Fibroblast of lung (primary cell): ENCODE results near the gene MYO1H. TPM values are rescaled to one million over a fixed set of nuclear protein-coding genes. Genes with fewer than 3 reads are reported as not detected.

ENCODE experiments used
- DNase-seq, 2 donors: peaks; one replicate each; pipeline versions ENCODE4 v3.0.0 to v3.0.0-alpha.2; 2010; ENCODE audit warnings: low read depth in 2 of 2
- H2AFZ ChIP-seq: 2 replicates; pipeline ENCODE4 v1.5.1; 2012; ENCODE audit warnings: low read length, control low read depth, inconsistent platforms
- H3K27ac ChIP-seq: 2 replicates; pipeline ENCODE4 v1.5.1; 2011; ENCODE audit warnings: low read length, control low read depth; ENCODE audit not compliant: insufficient read depth
- H3K27me3 ChIP-seq: 2 replicates; pipeline ENCODE4 v1.5.1; 2011; ENCODE audit warnings: mild to moderate bottlenecking, low read length; ENCODE audit not compliant: control insufficient read depth, insufficient read depth
- H3K36me3 ChIP-seq: 2 replicates; pipeline ENCODE4 v1.5.1; 2011; ENCODE audit warnings: low read length; ENCODE audit not compliant: control insufficient read depth, insufficient read depth
- H3K4me1 ChIP-seq: 2 replicates; pipeline ENCODE4 v1.5.1; 2011; ENCODE audit warnings: low read length; ENCODE audit not compliant: control insufficient read depth, insufficient read depth; ENCODE audit errors: extremely low read depth
- H3K4me2 ChIP-seq: 2 replicates; pipeline ENCODE4 v1.5.1; 2011; ENCODE audit warnings: low read length, control low read depth; ENCODE audit not compliant: insufficient read depth; ENCODE audit errors: extremely low read depth
- H3K4me3 ChIP-seq, 4 experiments: fragments of 200-600 bp in 1 of 4; sonication (generic) in 1 of 4; replicated peaks in 1 of 4; 2 replicates each; pipeline ENCODE4 v1.5.1; 2011 to 2016; ENCODE audit warnings: low read length in 4 of 4, low read depth in 3 of 4, mild to moderate bottlenecking in 3 of 4, control low read depth in 2 of 4, inconsistent platforms in 1 of 4, mixed read lengths in 1 of 4; ENCODE audit not compliant: insufficient read depth in 1 of 4; ENCODE audit errors: control extremely low read depth in 1 of 4
- H3K79me2 ChIP-seq: 2 replicates; pipeline ENCODE4 v1.5.1; 2012; ENCODE audit warnings: mild to moderate bottlenecking, low read length, inconsistent platforms; ENCODE audit not compliant: control insufficient read depth, insufficient read depth
- H3K9ac ChIP-seq: 2 replicates; pipeline ENCODE4 v1.5.1; 2011; ENCODE audit warnings: mild to moderate bottlenecking, low read length, control low read depth; ENCODE audit not compliant: insufficient read depth
- H3K9me3 ChIP-seq: 2 replicates; pipeline ENCODE4 v1.5.1; 2012; ENCODE audit warnings: low read depth, low read length; ENCODE audit not compliant: control insufficient read depth, insufficient read depth
- H4K20me1 ChIP-seq: 2 replicates; pipeline ENCODE4 v1.5.1; 2011; ENCODE audit warnings: low read length; ENCODE audit not compliant: control insufficient read depth, insufficient read depth; ENCODE audit errors: extremely low read depth
- CTCF ChIP-seq, 2 donors: IDR thresholded peaks in 1 of 2; conservative IDR thresholded peaks in 1 of 2; 1 replicate in 1 of 2; 2 replicates in 1 of 2; pipeline ENCODE4 v1.5.1; 2011 to 2012; ENCODE audit warnings: low read length in 2 of 2, control low read depth in 1 of 2, inconsistent platforms in 1 of 2, low read depth in 1 of 2, mild to moderate bottlenecking in 1 of 2
- EZH2 ChIP-seq: IDR thresholded peaks from 2 replicates; pipeline ENCODE4 v1.5.1; 2012; ENCODE audit warnings: low read length, control low read depth, mild to moderate bottlenecking; ENCODE audit errors: missing control alignments
- polyA plus RNA-seq, 2 donors: library from polyadenylated mRNA; depleted of rRNA in 1 of 2; stranded (reverse) in 1 of 2; unstranded in 1 of 2; fragments of >200 nt; gene quantifications; 2 replicates each; pipeline ENCODE4 v1.2.1, GENCODE V29; 2011 to 2012; ENCODE audit warnings: missing spikeins in 1 of 2
- total RNA-seq: library from RNA; depleted of rRNA; stranded (reverse); fragments of >200 nt; gene quantifications from 2 replicates; pipeline ENCODE4 v1.2.1, GENCODE V29; 2014

The MYO1H gene
- total and polyA plus RNA-seq, 2 donors (not counting 1 experiment from before 2014, with no cell fraction given) = 0.07 TPM; not detected in 1

DNA sequence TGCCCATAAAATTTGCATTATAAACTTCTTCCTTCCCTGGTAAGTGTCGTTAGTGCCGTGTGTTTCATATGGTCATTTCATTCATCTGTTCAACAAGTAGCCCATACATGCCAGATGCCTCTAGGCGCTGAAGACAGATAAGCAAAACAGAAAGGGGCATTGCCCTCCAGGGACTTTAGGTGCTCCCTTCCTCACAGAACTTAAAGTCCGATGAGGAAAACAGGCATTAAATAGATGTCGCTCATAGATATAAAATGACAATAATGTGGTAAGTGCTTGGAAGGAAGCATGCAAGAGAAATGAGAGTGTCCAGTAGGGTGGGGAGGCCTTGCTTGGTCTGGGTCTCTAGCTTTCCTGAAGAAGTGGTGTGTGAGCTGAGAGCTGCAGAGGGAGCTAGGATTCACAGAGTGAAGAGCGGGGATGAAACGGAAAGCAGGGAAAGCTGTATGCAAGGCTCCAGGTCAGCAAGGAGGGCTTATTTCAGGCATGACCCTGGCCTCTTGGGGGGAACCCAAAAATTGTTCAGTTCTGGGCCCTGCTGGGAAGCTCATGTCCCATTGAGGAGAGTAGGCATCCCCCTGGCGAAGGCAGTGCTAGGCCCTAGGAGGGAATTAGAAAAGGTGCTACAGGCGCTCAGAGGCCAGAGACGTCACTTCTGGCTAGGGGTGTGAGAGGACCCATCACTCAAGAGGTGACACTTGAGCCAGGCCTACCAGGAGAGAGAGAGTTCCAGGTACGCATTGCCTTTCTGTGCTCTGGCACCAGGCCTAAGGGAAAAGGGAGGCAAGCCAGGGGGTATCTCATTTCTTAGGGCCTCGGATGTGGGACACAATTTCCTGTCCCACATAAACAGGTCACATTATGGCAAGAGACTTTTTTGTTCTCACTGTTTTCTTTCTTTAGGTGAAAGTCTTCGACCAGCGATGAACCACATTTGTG is 141.6 kb downstream of the MYO1H start:
- H4K20me1 ChIP-seq = no peaks in the 10 kb centered on the region
- H2AFZ ChIP-seq = no peak overlapping the region
- H3K4me3 ChIP-seq = no peak overlapping the region
- H3K4me1 ChIP-seq = no peaks in the 10 kb centered on the region
- no peaks in the 10 kb centered on the region for H3K9me3 ChIP-seq
- no peak for DNase-seq
- H3K36me3 ChIP-seq = peaks cover 28% of the 10 kb centered on the region
- H3K4me2 ChIP-seq = no peak overlapping the region
- TF ChIP-seq CTCF (conservative IDR thresholded peaks at IDR 0.05 in 1 of 2, IDR thresholded peaks at IDR 0.05 in 1 of 2; ENCODE audit: low read depth in 1 of 2, low read length in 2 of 2) (no peak), EZH2 (no peak)
- H3K9ac ChIP-seq = no peak overlapping the region
- no peak overlapping the region for H3K27ac ChIP-seq
- H3K79me2 ChIP-seq = no peaks in the 10 kb centered on the region
- no peaks in the 10 kb centered on the region for H3K27me3 ChIP-seq

DNA sequence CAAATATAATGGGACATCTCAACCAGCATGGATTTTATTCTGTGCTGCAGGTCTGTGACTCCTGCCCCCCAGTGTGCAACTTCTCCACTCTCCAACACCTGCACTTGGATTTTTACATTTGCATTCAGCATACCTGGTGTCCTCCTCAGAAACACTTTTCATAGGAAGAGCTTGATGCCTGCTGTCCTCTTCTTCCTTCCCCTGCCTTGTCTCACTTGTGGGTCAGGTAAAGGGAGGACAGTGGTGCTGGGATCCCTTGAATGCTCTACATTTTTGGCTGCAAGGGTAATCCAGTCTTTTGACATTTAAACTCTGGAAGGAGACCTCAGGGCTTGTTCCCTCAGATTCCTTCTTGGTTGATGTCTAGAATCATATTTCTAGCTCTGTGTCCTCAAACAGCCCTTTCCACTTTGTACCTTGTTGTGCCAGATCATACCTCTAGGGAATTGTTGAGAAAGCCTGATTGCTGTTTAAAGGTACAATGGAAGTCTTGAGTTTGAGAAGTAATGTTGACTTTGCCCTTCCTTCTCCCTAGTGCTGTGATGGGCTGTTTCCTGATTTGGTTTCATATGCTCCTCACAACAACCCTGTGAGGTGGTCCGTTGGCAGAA is 142.4 kb downstream of the MYO1H start:
- Histone ChIP-seq H3K4me1 (no peaks in the 10 kb centered on the region), H3K36me3 (peaks cover 26% of the 10 kb centered on the region), H3K4me2 (no peak overlapping the region), H3K79me2 (no peaks in the 10 kb centered on the region), H3K9ac (no peak overlapping the region), H3K9me3 (no peaks in the 10 kb centered on the region), H3K27ac (no peak overlapping the region), H3K4me3 (no peak overlapping the region), H2AFZ (no peak overlapping the region), H4K20me1 (no peaks in the 10 kb centered on the region), H3K27me3 (no peaks in the 10 kb centered on the region)
- TF ChIP-seq CTCF (conservative IDR thresholded peaks at IDR 0.05 in 1 of 2, IDR thresholded peaks at IDR 0.05 in 1 of 2; ENCODE audit: low read depth in 1 of 2, low read length in 2 of 2) = no peak
- TF ChIP-seq EZH2 = no peak
- DNase-seq = no peak

- DNase-seq = no peak
- Histone ChIP-seq H3K27ac (no peak overlapping the region), H3K9ac (no peak overlapping the region), H3K79me2 (no peaks in the 10 kb centered on the region), H3K4me1 (no peaks in the 10 kb centered on the region), H3K27me3 (no peaks in the 10 kb centered on the region), H3K4me3 (no peak overlapping the region), H2AFZ (no peak overlapping the region), H3K36me3 (peaks cover 18% of the 10 kb centered on the region), H3K9me3 (no peaks in the 10 kb centered on the region), H3K4me2 (no peak overlapping the region), H4K20me1 (no peaks in the 10 kb centered on the region)
- no peak for TF ChIP-seq EZH2
- no peak for TF ChIP-seq CTCF (conservative IDR thresholded peaks at IDR 0.05 in 1 of 2, IDR thresholded peaks at IDR 0.05 in 1 of 2; ENCODE audit: low read depth in 1 of 2, low read length in 2 of 2)
Observed at GRCh38 chr12:109491671-109492070, 144.0 kb downstream of the MYO1H start.
